Vagina (tissue), 2 donors: ENCODE results near the gene ROR2.

Source experiments
- POLR2A ChIP-seq, 2 donors: fragments of 450-650 bp; IDR thresholded peaks; one replicate each; pipeline ENCODE4 v1.6.1; 2017; ENCODE audit warnings: antibody characterized with exemption in 2 of 2, mild to moderate bottlenecking in 2 of 2, moderate library complexity in 2 of 2
- POLR2AphosphoS5 ChIP-seq, 2 donors: sonication (generic); formaldehyde crosslinking; IDR thresholded peaks; one replicate each; pipeline ENCODE4 v1.9.0; 2017; ENCODE audit warnings: antibody characterized with exemption in 2 of 2, mild to moderate bottlenecking in 2 of 2, low read depth in 1 of 2; ENCODE audit not compliant: insufficient read depth in 1 of 2
- TF ChIP-seq, protein P1 (sequence below), 3 experiments: fragments of 450-650 bp in 2 of 3; fragments of 200-600 bp in 1 of 3; sonication (generic) in 1 of 3; IDR thresholded peaks; one replicate each; pipeline ENCODE4 v1.5.1; 2017 to 2019; ENCODE audit warnings: antibody characterized with exemption in 3 of 3, mild to moderate bottlenecking in 2 of 3, moderate library complexity in 2 of 3

DNA sequence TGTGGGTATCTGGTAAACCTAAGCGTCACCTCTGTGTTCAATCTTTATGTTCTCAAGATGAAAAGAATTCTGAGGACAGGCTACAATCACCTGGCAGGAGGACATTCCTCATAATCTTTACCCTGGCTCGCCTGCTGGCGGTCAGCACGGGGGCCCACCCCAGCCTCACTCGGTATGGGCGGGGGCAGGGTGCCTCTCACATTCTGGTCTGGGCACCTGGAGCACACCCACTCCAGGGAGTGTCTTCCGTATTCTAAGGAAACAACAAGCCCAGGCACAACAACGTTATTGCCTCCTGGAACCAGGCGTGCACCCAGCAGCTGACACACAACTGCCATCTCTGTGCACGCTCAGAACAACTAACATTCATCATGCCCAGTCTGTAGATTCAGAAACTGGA, 179.8 kb downstream of the ROR2 start:
- TF ChIP-seq, protein P1, sequence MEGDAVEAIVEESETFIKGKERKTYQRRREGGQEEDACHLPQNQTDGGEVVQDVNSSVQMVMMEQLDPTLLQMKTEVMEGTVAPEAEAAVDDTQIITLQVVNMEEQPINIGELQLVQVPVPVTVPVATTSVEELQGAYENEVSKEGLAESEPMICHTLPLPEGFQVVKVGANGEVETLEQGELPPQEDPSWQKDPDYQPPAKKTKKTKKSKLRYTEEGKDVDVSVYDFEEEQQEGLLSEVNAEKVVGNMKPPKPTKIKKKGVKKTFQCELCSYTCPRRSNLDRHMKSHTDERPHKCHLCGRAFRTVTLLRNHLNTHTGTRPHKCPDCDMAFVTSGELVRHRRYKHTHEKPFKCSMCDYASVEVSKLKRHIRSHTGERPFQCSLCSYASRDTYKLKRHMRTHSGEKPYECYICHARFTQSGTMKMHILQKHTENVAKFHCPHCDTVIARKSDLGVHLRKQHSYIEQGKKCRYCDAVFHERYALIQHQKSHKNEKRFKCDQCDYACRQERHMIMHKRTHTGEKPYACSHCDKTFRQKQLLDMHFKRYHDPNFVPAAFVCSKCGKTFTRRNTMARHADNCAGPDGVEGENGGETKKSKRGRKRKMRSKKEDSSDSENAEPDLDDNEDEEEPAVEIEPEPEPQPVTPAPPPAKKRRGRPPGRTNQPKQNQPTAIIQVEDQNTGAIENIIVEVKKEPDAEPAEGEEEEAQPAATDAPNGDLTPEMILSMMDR (IDR thresholded peaks at IDR 0.05), result no peak
- TF ChIP-seq POLR2A (IDR thresholded peaks at IDR 0.05) (no peak), POLR2AphosphoS5 (IDR thresholded peaks at IDR 0.05; ENCODE audit: insufficient read depth in 1 of 2, low read depth in 1 of 2) (no peak)
